GM20431 (cell line): ENCODE results near the gene SEMA3C.
"Not testable (repeated sequence)": the region's sequence is repeated elsewhere in the genome, so short reads cannot be mapped to it uniquely, and the experiment has no call there.

Experiments used
- in situ Hi-C: fragments of 300-500 bp; cut with MseI, MboI; formaldehyde crosslinking; loops from one replicate; pipeline ENCODE4 v1.15.0; 2020; ENCODE audit warnings: low sequenced_read_pairs; ENCODE audit not compliant: unreplicated experiment

Gene SEMA3C

GRCh38 chr7:80932536-80932935 lies 13.7 kb upstream of the SEMA3C start:
- in situ Hi-C loops: no loop called here

- in situ Hi-C loops: no loop called here
Measured at GRCh38 chr7:80929619-80930018, 10.8 kb upstream of the SEMA3C start.

GRCh38 chr7:80926955-80927354 lies 8.1 kb upstream of the SEMA3C start:
- in situ Hi-C loops: not testable (repeated sequence)

GRCh38 chr7:80924090-80924489 lies 5.2 kb upstream of the SEMA3C start:
- in situ Hi-C loops: no loop called here

GRCh38 chr7:80923211-80923612 lies 4.4 kb upstream of the SEMA3C start:
- in situ Hi-C loops: no loop called here

- in situ Hi-C loops: no loop called here
Measured at GRCh38 chr7:80922253-80923049, 3.6 kb upstream of the SEMA3C start.

- in situ Hi-C loops: no loop called here
Measured at GRCh38 chr7:80921130-80921529, 2.3 kb upstream of the SEMA3C start.

GRCh38 chr7:80918399-80918798 lies 452 bp downstream of the SEMA3C start:
- in situ Hi-C loops: no loop called here

GRCh38 chr7:80916770-80917741 lies 1.8 kb downstream of the SEMA3C start:
- in situ Hi-C loops: no loop called here

- in situ Hi-C loops: no loop called here
Measured at GRCh38 chr7:80910228-80910627, 8.6 kb downstream of the SEMA3C start.

- in situ Hi-C loops: no loop called here
Measured at GRCh38 chr7:80908360-80908797, 10.5 kb downstream of the SEMA3C start.

GRCh38 chr7:80907612-80908011 lies 11.2 kb downstream of the SEMA3C start:
- in situ Hi-C loops: no loop called here

GRCh38 chr7:80907141-80907601 lies 11.7 kb downstream of the SEMA3C start:
- in situ Hi-C loops: no loop called here

GRCh38 chr7:80905334-80905733 lies 13.5 kb downstream of the SEMA3C start:
- in situ Hi-C loops: no loop called here

- in situ Hi-C loops: no loop called here
Measured at GRCh38 chr7:80902716-80903308, 16.0 kb downstream of the SEMA3C start.

GRCh38 chr7:80902019-80902418 lies 16.8 kb downstream of the SEMA3C start:
- in situ Hi-C loops: no loop called here

GRCh38 chr7:80900583-80901576 lies 18.0 kb downstream of the SEMA3C start:
- in situ Hi-C loops: no loop called here

- in situ Hi-C loops: no loop called here
Measured at GRCh38 chr7:80896906-80897598, 21.8 kb downstream of the SEMA3C start.

- in situ Hi-C loops: no loop called here
Measured at GRCh38 chr7:80895056-80895455, 23.8 kb downstream of the SEMA3C start.
